ENCODE data around the gene RRP15. TPM values are rescaled to one million over a fixed set of nuclear protein-coding genes. Genes with fewer than 3 reads are reported as not detected.

Gene RRP15
- total and polyA plus RNA-seq, 9 of the 15 experiments (the other 6 are each of a cell fraction or from before 2014, with no cell fraction given), result 9.5 to 58.1 (median 29.3) TPM

GRCh38 chr1:218284917-218285635 lies at the start of gene RRP15 (continued):
- TF ChIP-seq CUX1 (CRISPR knock-in tag; IDR thresholded peaks at IDR 0.05) (no peak), RHOXF2B (CRISPR knock-in tag; conservative IDR thresholded peaks at IDR 0.05) (no peak), ELK3 (CRISPR knock-in tag; IDR thresholded peaks at IDR 0.05) (no peak), ZNF408 (CRISPR knock-in tag; IDR thresholded peaks at IDR 0.05; ENCODE audit: low read depth) (no peak), STAG1 (CRISPR knock-in tag; IDR thresholded peaks at IDR 0.05; ENCODE audit: borderline replicate concordance) (no peak), ZBTB49 (CRISPR knock-in tag; IDR thresholded peaks at IDR 0.05; ENCODE audit: borderline replicate concordance) (no peak), ETV5 (CRISPR knock-in tag; IDR thresholded peaks at IDR 0.05; ENCODE audit: low read depth) (peak; percentile 88), HIVEP1 (CRISPR knock-in tag; IDR thresholded peaks at IDR 0.05) (no peak), CHCHD3 (CRISPR knock-in tag; IDR thresholded peaks at IDR 0.05) (peak; percentile 70; the same call in 1 of the 2 replicates), SAP30 (IDR thresholded peaks at IDR 0.05; ENCODE audit: borderline replicate concordance, insufficient read depth, low read depth, low read length, poor library complexity, severe bottlenecking) (peak; percentile 100), STAT5B (CRISPR knock-in tag; IDR thresholded peaks at IDR 0.05) (no peak), ESRRA (IDR thresholded peaks at IDR 0.05; ENCODE audit: borderline replicate concordance, low read depth) (peak; percentile 57), PRMT5 (CRISPR knock-in tag; IDR thresholded peaks at IDR 0.05) (no peak)
- TF ChIP-seq, protein P1, sequence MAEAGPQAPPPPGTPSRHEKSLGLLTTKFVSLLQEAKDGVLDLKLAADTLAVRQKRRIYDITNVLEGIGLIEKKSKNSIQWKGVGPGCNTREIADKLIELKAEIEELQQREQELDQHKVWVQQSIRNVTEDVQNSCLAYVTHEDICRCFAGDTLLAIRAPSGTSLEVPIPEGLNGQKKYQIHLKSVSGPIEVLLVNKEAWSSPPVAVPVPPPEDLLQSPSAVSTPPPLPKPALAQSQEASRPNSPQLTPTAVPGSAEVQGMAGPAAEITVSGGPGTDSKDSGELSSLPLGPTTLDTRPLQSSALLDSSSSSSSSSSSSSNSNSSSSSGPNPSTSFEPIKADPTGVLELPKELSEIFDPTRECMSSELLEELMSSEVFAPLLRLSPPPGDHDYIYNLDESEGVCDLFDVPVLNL (CRISPR knock-in tag; IDR thresholded peaks at IDR 0.05; ENCODE audit: low read depth), result no peak
- TF ChIP-seq, protein P2, sequence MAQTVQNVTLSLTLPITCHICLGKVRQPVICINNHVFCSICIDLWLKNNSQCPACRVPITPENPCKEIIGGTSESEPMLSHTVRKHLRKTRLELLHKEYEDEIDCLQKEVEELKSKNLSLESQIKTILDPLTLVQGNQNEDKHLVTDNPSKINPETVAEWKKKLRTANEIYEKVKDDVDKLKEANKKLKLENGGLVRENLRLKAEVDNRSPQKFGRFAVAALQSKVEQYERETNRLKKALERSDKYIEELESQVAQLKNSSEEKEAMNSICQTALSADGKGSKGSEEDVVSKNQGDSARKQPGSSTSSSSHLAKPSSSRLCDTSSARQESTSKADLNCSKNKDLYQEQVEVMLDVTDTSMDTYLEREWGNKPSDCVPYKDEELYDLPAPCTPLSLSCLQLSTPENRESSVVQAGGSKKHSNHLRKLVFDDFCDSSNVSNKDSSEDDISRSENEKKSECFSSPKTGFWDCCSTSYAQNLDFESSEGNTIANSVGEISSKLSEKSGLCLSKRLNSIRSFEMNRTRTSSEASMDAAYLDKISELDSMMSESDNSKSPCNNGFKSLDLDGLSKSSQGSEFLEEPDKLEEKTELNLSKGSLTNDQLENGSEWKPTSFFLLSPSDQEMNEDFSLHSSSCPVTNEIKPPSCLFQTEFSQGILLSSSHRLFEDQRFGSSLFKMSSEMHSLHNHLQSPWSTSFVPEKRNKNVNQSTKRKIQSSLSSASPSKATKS (CRISPR knock-in tag; IDR thresholded peaks at IDR 0.05), result no peak

All from K562 (cell line).